HepG2 (cell line): ENCODE data around the gene TSHZ2. TPM values are rescaled to one million over a fixed set of nuclear protein-coding genes. Genes with fewer than 3 reads are reported as not detected.

Source experiments
- ELF3 ChIP-seq: IDR thresholded peaks from 2 replicates; pipeline ENCODE4 v1.6.1; 2016; ENCODE audit warnings: missing genetic modification reagents, missing compliant biosample characterization
- GZF1 ChIP-seq: sonication (generic); formaldehyde crosslinking; IDR thresholded peaks from 2 replicates; pipeline ENCODE4 v1.5.1; 2020; ENCODE audit warnings: mild to moderate bottlenecking, missing genetic modification reagents
- HCFC1 ChIP-seq: fragments of 150-350 bp; IDR thresholded peaks from 2 replicates; pipeline ENCODE4 v1.6.1; 2014; ENCODE audit warnings: low read depth, low read length
- HNRNPUL1 ChIP-seq: fragments of 200-400 bp; formaldehyde crosslinking; IDR thresholded peaks from 2 replicates; pipeline ENCODE4 v1.6.1; 2017; ENCODE audit warnings: low read depth, mild to moderate bottlenecking, low read length, moderate library complexity
- IKZF1 ChIP-seq: fragments of 450-650 bp; IDR thresholded peaks from 2 replicates; pipeline ENCODE4 v1.7.1; 2016
- ISL2 ChIP-seq: sonication (generic); formaldehyde crosslinking; IDR thresholded peaks from 2 replicates; pipeline ENCODE4 v1.5.0; 2020; ENCODE audit warnings: missing genetic modification reagents
- NAIF1 ChIP-seq: sonication (generic); formaldehyde crosslinking; IDR thresholded peaks from 2 replicates; pipeline ENCODE4 v1.5.0; 2020; ENCODE audit warnings: mild to moderate bottlenecking, missing genetic modification reagents, borderline replicate concordance
- NBN ChIP-seq: fragments of 450-650 bp; conservative IDR thresholded peaks from 2 replicates; pipeline ENCODE4 v1.6.1; 2017
- RAD51 ChIP-seq: fragments of 450-650 bp; IDR thresholded peaks from 2 replicates; pipeline ENCODE4 v1.6.1; 2016; ENCODE audit warnings: borderline replicate concordance
- SPEN ChIP-seq: sonication (generic); formaldehyde crosslinking; IDR thresholded peaks from 2 replicates; pipeline ENCODE4 v1.5.1; 2020; ENCODE audit warnings: low read depth, mild to moderate bottlenecking, missing genetic modification reagents
- TBP ChIP-seq: sonication (generic); formaldehyde crosslinking; IDR thresholded peaks from 2 replicates; pipeline ENCODE4 v1.5.0; 2020; ENCODE audit warnings: missing genetic modification reagents
- ZNF101 ChIP-seq: sonication (generic); formaldehyde crosslinking; IDR thresholded peaks from 2 replicates; pipeline ENCODE4 v1.4.0; 2020; ENCODE audit warnings: mild to moderate bottlenecking, low read depth, missing genetic modification reagents, borderline replicate concordance
- ZNF235 ChIP-seq: sonication (generic); formaldehyde crosslinking; IDR thresholded peaks from 2 replicates; pipeline ENCODE4 v1.8.1; 2023; ENCODE audit warnings: mild to moderate bottlenecking, missing genetic modification reagents, borderline replicate concordance
- ZNF326 ChIP-seq: sonication (generic); formaldehyde crosslinking; IDR thresholded peaks from 2 replicates; pipeline ENCODE4 v1.4.0; 2020; ENCODE audit warnings: missing genetic modification reagents, borderline replicate concordance
- ZNF431 ChIP-seq: sonication (generic); formaldehyde crosslinking; IDR thresholded peaks from 2 replicates; pipeline ENCODE4 v1.9.0; 2022; ENCODE audit warnings: missing genetic modification reagents, low read depth, mild to moderate bottlenecking, borderline replicate concordance
- ZNF775 ChIP-seq: sonication (generic); formaldehyde crosslinking; IDR thresholded peaks from 2 replicates; pipeline ENCODE4 v1.4.0; 2020; ENCODE audit warnings: missing genetic modification reagents, mild to moderate bottlenecking, moderate library complexity, borderline replicate concordance
- ZNF83 ChIP-seq: sonication (generic); formaldehyde crosslinking; IDR thresholded peaks from 2 replicates; pipeline ENCODE4 v1.4.0; 2020; ENCODE audit warnings: missing genetic modification reagents, mild to moderate bottlenecking, borderline replicate concordance
- ZSCAN12 ChIP-seq: sonication (generic); formaldehyde crosslinking; IDR thresholded peaks from 2 replicates; pipeline ENCODE4 v1.9.0; 2021; ENCODE audit warnings: mild to moderate bottlenecking, missing genetic modification reagents
- polyA plus RNA-seq, 8 experiments: library from polyadenylated mRNA; depleted of rRNA in 3 of 8; stranded (reverse) in 7 of 8; unstranded in 1 of 8; fragments of >200 nt; fragmentation: Illumina TruSeq in 4 of 8; extraction: Trizol in 4 of 8; gene quantifications; 2 replicates each; pipeline versions ENCODE4 v1.2.1 to v1.2.3, GENCODE V29; 2011 to 2016; ENCODE audit warnings: low read depth in 4 of 8, missing spikeins in 1 of 8, mixed read lengths in 1 of 8; ENCODE audit not compliant: insufficient read depth in 1 of 8
- total RNA-seq, 5 experiments: library from RNA; depleted of rRNA; stranded (reverse); fragments of >200 nt; fragmentation: Illumina TruSeq; extraction: Trizol; gene quantifications; 2 replicates each; pipeline ENCODE4 v1.2.3, GENCODE V29; 2016; ENCODE audit warnings: low read depth in 1 of 5
- TF ChIP-seq, protein P1 (sequence below): IDR thresholded peaks from 2 replicates; pipeline ENCODE4 v1.6.1; 2016; ENCODE audit warnings: low read depth, borderline replicate concordance
- TF ChIP-seq, protein P2 (sequence below), 2 experiments: fragments of 450-650 bp in 1 of 2; sonication (generic) in 1 of 2; formaldehyde crosslinking; IDR thresholded peaks; 2 replicates each; pipeline versions ENCODE4 v1.5.0 to v1.8.0; 2020 to 2022; ENCODE audit warnings: mild to moderate bottlenecking in 1 of 2, missing genetic modification reagents in 1 of 2
- TF ChIP-seq, protein P3 (sequence below): sonication (generic); formaldehyde crosslinking; conservative IDR thresholded peaks from 2 replicates; pipeline ENCODE4 v1.8.0; 2022; ENCODE audit warnings: mild to moderate bottlenecking, moderate library complexity, missing genetic modification reagents
- TF ChIP-seq, protein P4 (sequence below): sonication (generic); formaldehyde crosslinking; IDR thresholded peaks from 2 replicates; pipeline ENCODE4 v1.5.1; 2020; ENCODE audit warnings: mild to moderate bottlenecking, missing genetic modification reagents

The TSHZ2 gene
- total and polyA plus RNA-seq, 2 of the 13 experiments (the other 11 are each of a cell fraction or from before 2014, with no cell fraction given) = 0.01 TPM; not detected in 1

DNA sequence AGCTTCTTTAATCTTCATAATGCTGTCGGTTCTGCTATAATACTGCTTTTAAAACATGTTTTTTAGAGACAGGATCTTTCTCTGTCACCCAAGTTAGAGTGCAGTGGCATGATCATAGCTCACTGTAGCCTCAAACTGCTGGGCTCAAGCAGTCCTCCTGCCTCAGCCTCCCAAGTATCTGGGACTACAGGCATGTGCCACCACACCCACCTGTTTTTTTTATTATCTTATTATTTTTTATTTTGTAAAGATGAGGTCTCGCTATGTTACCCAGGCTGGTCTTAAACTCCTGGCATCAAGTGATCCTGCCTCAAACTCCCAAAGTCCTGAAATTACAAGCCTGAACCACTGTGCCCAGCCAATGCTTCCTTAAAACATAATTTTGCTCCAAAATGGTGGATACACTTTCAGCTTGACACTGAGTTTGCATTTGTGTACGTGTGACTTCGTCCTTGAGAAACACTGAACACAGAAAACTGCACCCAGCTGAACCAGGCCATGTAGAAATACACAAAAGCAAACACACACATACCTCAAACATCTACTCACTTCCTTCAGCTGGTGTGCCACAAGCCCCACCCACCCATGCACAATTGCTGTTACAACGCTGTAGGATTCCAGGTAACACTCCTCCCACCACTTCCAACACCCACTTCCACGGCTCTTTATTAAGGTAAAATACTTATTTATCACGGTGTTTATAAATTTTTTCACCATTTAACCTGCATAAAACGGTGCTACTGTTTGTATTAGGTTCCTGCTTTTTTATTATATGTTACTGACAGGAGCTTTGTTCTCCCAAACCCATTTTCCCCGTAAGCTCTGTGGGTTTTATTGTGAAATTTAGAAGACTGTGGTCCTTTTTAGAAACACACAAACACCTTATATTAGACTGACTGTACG lies 109.1 kb downstream of the TSHZ2 start (continued):
- TF ChIP-seq, protein P1, sequence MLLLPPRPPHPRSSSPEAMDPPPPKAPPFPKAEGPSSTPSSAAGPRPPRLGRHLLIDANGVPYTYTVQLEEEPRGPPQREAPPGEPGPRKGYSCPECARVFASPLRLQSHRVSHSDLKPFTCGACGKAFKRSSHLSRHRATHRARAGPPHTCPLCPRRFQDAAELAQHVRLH (CRISPR knock-in tag) = 0 out of 2 replicates have a peak, but pooled peaks have one; percentile 68
- TF ChIP-seq NAIF1 (no peak), ZNF431 (CRISPR knock-in tag) (peak; percentile 85; the same call in 1 of the 2 replicates), GZF1 (CRISPR knock-in tag) (no peak), ISL2 (peak; percentile 89), HCFC1 (peak; percentile 44; the same call in 1 of the 2 replicates), NBN (no peak), ZNF101 (CRISPR knock-in tag) (no peak), TBP (CRISPR knock-in tag) (no peak), SPEN (no peak; the same call in 1 of the 2 replicates), IKZF1 (no peak), ZNF775 (no peak), ZNF83 (CRISPR knock-in tag) (no peak), HNRNPUL1 (no peak), ZNF326 (CRISPR knock-in tag) (no peak), ZSCAN12 (no peak), ZNF235 (peak; percentile 59; the same call in 1 of the 2 replicates), ELF3 (CRISPR knock-in tag) (peak; percentile 99), RAD51 (no peak)
- TF ChIP-seq, protein P2, sequence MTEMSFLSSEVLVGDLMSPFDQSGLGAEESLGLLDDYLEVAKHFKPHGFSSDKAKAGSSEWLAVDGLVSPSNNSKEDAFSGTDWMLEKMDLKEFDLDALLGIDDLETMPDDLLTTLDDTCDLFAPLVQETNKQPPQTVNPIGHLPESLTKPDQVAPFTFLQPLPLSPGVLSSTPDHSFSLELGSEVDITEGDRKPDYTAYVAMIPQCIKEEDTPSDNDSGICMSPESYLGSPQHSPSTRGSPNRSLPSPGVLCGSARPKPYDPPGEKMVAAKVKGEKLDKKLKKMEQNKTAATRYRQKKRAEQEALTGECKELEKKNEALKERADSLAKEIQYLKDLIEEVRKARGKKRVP (CRISPR knock-in tag; IDR thresholded peaks at IDR 0.05) = peak in 1 of 2 experiments; percentile 92; a peak in 2 of 4 replicates
- TF ChIP-seq, protein P3, sequence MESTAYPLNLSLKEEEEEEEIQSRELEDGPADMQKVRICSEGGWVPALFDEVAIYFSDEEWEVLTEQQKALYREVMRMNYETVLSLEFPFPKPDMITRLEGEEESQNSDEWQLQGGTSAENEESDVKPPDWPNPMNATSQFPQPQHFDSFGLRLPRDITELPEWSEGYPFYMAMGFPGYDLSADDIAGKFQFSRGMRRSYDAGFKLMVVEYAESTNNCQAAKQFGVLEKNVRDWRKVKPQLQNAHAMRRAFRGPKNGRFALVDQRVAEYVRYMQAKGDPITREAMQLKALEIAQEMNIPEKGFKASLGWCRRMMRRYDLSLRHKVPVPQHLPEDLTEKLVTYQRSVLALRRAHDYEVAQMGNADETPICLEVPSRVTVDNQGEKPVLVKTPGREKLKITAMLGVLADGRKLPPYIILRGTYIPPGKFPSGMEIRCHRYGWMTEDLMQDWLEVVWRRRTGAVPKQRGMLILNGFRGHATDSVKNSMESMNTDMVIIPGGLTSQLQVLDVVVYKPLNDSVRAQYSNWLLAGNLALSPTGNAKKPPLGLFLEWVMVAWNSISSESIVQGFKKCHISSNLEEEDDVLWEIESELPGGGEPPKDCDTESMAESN (CRISPR knock-in tag) = peak; percentile 48; the same call in 1 of the 2 replicates
- TF ChIP-seq, protein P4, sequence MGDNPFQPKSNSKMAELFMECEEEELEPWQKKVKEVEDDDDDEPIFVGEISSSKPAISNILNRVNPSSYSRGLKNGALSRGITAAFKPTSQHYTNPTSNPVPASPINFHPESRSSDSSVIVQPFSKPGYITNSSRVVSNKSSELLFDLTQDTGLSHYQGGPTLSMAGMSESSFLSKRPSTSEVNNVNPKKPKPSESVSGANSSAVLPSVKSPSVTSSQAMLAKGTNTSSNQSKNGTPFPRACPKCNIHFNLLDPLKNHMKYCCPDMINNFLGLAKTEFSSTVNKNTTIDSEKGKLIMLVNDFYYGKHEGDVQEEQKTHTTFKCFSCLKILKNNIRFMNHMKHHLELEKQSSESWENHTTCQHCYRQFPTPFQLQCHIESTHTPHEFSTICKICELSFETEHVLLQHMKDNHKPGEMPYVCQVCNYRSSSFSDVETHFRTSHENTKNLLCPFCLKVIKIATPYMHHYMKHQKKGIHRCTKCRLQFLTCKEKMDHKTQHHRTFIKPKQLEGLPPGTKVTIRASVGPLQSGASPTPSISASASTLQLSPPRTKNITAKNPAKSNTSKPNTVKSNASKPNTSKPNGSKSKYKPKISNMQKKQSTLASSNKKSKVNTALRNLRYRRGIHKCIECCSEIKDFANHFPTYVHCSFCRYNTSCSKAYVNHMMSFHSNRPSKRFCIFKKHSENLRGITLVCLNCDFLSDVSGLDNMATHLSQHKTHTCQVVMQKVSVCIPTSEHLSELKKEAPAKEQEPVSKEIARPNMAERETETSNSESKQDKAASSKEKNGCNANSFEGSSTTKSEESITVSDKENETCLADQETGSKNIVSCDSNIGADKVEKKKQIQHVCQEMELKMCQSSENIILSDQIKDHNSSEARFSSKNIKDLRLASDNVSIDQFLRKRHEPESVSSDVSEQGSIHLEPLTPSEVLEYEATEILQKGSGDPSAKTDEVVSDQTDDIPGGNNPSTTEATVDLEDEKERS (CRISPR knock-in tag) = peak; percentile 80; the same call in 1 of the 2 replicates
